GM18907 (cell line): ENCODE data around the gene PKP1.
"Not testable (repeated sequence)": the region's sequence is repeated elsewhere in the genome, so short reads cannot be mapped to it uniquely, and the experiment has no call there.

Experiments used
- ATAC-seq: cut with Tn5 transposase; IDR thresholded peaks from one replicate; pipeline ENCODE4 v1.9.1; 2021; ENCODE audit warnings: mild to moderate bottlenecking, moderate library complexity; ENCODE audit not compliant: unreplicated experiment

Gene PKP1, protein sequence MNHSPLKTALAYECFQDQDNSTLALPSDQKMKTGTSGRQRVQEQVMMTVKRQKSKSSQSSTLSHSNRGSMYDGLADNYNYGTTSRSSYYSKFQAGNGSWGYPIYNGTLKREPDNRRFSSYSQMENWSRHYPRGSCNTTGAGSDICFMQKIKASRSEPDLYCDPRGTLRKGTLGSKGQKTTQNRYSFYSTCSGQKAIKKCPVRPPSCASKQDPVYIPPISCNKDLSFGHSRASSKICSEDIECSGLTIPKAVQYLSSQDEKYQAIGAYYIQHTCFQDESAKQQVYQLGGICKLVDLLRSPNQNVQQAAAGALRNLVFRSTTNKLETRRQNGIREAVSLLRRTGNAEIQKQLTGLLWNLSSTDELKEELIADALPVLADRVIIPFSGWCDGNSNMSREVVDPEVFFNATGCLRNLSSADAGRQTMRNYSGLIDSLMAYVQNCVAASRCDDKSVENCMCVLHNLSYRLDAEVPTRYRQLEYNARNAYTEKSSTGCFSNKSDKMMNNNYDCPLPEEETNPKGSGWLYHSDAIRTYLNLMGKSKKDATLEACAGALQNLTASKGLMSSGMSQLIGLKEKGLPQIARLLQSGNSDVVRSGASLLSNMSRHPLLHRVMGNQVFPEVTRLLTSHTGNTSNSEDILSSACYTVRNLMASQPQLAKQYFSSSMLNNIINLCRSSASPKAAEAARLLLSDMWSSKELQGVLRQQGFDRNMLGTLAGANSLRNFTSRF

DNA sequence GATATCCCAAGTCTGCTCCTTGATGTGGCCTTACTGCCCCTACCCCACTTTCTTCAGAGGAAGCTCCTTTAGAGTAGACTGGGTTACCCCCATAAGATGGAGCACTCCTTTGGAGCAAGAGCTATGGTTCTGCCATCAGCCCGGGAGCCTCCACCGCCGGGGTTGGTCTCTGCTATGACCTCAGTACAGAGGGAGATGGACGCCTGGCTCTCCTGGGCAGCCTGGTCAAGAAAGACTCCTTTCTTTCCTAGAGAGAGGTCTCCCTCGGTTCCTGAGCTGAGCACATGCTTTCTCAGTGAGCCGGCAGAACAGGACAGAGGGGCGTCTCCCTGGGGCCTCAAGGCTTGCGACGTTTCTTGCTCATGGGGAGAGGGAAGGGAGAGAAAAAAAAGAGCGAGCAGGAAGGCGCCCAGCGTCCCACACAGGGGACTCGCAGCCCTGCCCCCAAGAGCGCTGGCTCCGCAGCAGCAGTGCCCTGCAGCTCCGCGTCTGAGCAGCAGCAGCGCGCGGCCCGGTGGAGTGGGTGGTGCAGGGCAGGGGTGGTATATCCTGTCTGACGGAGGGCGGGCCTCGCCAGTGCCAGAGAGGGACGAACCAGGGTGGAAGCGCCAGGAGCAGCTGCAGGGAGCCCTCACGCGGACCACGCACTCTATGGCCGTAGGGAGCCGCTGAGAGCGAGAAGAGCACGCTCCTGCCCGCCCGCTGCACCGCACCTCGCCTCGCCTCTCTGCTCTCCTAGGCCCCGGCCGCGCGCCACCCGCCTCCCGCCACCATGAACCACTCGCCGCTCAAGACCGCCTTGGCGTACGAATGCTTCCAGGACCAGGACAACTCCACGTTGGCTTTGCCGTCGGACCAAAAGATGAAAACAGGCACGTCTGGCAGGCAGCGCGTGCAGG is at the start of gene PKP1:
Gene PKP1 (plus strand): TSS at position 576 of the 899 bp plus-strand sequence. CDS start 197 bp downstream, at position 773.
- no peak for ATAC-seq

DNA sequence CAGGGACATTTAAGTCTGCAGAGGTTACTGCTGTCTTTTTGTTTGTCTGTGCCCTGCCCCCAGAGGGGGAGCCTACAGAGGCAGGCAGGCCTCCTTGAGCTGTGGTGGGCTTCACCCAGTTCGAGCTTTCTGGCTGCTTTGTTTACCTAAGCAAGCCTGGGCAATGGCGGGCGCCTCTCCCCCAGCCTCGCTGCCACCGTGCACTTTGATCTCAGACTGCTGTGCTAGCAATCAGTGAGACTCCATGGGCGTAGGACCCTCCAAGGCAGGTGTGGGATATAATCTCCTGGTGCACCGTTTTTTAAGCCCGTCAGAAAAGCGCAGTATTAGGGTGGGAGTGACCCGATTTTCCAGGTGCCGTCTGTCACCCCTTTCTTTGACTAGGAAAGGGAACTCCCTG is 43.7 kb upstream of the PKP1 start:
- ATAC-seq: not testable (repeated sequence)

DNA sequence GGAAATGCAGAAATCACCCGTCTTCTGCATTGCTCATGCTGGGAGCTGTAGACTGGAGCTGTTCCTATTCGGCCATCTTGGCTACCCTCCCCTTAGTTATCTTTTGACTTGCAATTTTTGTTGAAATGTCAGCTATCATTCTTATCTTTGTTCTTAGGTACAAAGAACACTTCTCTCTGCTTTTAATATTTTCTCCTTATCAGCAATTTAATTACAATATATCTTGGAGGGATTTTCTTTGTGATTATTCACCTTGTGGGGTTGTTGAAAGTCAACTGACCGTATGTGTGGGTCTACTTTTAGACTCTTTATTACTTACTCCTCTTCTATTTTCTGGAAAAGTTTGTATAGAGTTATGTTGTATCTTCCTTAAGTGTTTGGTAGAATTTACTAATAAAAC is 43.1 kb upstream of the PKP1 start:
- no peak for ATAC-seq

DNA sequence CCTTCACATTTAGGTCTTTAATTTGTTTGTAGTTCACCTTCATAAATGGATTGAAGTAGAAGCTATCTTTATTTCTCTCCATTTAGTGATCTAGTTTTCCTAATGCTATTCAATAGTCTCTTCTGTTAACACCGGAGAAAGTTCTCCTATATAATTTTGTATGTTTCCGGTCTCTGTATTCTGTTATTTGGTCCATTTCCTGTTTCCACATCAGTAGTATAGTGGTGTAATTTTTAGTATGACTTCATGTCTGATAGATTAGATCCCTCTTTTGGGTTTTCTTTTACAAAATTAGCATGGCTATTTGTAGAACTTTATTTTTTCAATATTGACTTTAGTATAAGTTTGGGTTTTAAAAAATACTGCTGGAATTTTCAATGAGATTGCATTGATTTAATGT is 41.6 kb upstream of the PKP1 start:
- ATAC-seq: no peak

DNA sequence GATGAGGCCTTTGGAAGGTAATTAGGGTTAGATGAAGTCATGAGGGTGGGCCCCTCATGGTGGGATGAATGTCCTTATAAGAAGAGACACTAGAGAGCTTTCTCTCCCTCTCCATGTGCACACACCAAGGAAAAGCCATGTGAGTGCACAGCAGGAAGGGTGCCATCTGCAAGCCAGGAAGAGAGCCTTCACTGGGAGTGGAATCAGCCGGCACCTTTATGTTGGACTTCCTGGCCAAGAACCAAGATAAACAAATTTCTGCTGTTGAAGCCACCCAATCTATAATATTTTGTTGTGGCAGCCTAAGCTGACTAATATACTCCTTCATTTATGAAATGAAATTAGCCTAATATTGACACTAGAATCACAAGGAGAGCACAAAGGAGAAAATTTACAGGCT is 38.2 kb upstream of the PKP1 start:
- no peak for ATAC-seq

DNA sequence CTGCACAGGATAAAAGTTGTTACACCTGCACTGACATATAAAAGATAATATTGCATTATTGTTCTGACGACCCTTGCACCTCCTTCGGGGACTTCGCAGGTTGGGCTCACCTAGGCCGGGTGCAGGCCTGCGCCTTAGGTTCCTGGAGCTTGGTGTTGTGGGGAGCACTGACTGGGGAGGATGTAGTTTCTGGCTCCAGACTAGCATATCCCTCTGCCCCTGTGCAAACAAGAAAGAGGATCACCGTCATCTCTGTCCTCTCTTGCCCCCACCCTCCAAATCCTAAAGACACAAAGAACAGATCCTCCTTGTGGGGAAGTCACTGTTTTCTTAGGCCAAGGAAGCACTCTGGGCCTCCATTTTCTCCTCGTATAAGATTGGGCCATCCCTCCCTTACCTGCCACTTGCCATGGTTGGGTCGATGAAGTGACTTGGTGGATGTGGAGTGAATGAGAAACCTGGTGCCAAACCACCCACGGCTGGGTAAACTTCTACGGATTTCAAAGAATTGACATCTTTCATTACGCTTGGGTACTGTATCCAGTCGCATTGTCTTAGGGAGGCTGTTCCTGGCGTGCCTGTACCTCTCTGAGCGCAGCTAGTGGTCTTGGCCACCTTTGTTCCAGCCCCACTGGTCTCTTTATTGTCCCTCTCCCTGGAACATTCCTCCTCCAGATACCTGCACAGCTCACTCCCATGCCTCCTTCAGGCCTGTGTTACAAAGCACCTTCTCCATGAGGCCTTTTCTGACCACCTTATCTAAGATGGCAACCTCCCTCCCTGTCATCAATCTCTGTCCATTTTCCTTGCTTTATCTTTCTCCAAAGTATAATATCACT is 34.4 kb upstream of the PKP1 start:
- no peak for ATAC-seq

DNA sequence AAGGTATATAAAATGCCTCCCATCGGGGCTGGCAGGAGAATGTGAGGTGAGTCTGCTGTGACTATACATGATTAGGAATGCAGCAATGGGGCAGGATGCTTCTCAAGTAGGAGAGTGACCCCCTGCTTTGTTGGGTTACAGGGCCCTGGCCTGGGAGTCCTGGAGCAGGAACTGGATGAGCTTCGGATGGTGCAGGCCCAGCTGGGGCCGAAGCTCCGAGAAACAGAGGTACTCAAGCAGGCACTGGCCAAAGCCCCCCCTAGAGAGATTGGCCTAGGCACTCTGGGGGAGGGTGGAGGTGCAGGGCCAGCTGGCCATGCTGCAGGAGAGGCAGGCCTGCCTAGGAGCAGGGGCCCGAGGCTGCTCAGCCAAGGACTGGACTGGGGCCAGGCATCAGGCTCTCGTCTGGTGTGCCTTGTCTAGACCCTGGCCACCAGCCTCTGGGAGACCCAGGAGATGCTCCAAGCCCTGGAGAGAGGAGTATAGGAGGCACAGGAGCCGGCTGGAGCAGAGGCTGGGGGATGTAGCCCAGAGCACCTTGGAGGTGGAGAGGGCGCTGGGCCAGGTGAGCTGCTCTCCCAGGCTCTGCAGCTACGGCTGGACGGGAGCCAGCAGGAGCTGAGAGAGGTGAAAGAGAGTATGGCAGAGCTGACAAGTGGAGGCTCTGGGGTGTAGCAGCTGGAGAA is 32.8 kb upstream of the PKP1 start:
- ATAC-seq: no peak

DNA sequence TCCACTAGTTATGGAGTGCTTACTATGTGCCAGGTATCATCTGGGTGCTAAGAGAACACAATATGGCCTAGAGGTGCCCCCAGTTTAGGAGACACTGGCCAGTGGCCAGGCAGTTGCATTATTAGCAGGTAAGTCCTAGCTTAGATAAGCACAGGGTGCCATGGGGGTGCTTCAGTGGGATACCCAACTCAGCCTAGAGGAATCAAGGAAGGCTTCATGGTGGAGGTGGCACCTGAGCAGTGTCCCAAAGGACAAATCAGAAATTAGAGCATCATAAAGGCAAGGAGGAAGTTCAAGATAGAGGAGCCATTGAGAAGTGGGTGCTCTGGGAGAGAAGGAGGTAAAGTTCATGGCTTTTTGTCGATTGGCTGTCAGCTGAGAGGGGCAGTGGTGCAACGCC is 31.9 kb upstream of the PKP1 start:
- no peak for ATAC-seq

DNA sequence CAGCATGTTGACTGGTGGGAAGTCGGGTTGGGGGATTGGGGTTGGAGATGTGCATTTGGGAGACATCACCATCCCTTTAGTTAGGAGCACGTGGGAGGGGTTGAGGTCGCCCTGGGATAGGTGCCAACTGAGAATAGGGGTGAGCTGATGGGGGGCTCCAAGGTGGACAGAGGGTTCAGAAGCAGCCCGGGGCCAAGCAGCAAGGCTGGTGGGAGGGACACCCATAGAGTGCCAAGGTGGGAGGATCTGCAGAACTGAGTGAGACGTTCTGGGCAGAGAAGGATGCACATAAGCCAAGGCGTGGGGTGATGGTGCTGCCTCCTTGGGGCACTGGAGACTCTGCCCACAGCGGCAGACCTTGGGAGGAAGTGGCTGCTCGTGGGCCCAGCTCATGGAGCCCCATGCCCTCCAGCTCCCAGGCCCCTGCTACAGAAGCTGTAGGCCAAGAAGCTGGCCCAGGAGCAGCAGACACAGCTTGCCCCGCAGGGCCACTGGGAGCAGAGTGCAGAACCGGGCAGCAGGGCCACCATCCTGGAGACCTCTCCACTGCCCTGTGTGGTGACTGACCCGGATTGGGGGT is 31.4 kb upstream of the PKP1 start:
- ATAC-seq: no peak

DNA sequence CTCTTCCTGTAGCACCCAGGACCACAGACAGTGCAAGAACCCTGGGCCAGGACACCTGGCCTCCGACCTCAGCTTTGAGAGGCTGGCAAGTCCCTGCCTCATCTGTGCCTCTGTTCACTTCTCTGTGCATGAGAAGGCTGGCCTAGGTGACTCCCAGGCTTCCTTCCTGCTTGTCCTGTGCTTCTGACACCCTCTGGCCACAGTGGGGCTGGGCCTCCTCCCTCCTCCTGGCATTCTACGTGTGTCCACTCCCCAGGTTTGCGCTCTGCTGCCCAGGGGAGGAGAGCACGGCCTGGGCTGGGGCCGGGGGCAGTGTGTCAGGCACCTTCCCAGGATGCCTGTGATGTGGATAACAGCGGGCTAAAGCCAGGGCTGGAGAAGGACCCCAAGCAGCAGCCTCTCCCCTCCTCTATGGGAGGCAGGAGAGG is 30.3 kb upstream of the PKP1 start:
- no peak for ATAC-seq

DNA sequence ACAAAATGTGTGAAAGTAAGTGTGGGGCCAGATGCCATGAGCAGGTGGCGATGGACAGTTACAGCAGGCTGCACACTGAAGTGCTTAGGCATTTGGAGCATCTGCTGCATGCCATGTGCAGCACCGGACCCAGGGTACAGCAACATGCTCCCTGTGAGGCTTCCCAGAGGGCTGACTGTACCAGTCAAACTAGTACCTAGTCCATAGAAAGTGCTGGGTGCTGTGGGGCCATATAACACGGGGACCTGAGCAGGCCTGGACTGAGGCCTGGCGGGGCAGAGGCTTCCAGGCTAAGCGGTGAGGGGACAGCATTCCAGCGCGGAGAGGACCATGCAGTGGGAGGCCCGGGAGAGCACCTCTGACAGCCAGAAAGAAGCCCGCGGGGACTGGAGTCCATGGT is 29.9 kb upstream of the PKP1 start:
- no peak for ATAC-seq

DNA sequence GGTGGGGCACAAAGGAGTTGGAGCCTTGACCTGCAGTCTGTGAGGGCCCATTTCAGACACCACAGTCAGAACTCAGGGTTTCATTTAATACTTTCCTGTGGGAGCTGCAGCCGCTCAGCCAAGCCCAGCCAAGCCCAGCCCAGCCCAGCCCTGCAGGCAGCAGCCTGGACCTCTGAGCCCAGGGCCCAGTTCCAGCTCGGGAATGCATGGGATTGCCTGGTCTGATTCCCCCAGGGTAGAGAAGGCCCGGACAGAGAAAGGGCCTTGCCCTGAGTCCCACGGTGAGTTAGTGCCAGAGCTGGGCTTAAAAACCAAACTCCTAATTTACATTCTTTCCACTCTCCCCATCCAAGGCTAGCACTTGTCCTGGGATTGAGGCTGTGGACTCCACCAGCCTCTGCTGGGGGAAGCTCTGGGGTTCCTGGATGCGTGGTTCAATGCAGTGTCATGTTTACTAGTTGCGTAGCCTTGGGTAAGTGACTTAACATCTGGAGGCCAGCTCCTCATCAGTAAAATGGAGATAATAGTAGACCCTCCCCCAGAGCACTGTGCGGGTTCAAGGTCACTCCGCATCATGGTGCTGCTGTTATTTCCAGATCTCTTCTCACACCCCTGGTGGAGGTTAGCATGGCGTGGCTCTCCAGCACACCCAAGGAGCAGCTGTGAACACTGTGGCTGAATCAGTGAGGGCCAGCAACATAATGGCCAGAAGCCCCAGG is 29.2 kb upstream of the PKP1 start:
- ATAC-seq: no peak

DNA sequence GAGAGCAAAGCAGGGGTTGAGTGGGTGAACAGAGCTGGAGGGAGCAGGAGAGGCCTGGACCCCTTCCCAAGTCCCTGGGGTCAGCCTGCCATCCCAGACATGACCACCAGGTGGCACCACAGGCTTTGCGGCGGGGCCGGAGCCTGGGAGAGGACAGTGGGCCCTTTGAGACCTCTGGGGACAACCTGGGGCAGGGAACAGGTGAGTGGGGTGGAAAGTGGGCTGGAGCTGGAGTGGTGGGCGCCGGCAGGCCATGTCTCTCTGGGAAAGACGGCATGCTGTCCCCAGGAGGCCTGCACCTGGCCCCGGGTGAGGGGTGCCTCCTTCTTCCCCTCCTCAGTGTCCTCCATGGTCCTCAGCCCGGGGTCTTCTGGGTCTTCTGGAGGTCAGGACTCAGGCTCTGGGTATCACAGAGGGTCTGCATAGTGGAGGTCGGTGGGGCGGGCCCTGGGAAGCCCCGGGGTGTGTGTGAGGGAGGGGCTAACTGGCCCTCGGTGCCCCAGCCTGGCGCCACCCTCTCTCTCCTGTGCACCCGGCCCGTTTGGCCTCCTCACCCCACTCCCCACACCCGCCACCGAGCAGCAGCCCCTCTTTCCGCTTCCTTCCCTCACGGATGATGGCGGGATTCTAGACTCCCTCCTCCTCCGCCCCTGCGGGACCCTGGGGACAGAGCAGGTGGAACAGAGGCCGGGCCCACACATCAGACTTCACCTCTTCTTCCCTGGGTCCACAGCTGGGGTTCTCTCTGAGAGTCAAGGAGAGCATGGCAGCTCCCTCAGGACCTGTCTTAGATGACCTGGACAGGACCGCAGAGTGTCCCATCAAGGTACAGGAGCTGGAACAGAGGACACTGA is 28.5 kb upstream of the PKP1 start:
- peak; percentile 49 for ATAC-seq

DNA sequence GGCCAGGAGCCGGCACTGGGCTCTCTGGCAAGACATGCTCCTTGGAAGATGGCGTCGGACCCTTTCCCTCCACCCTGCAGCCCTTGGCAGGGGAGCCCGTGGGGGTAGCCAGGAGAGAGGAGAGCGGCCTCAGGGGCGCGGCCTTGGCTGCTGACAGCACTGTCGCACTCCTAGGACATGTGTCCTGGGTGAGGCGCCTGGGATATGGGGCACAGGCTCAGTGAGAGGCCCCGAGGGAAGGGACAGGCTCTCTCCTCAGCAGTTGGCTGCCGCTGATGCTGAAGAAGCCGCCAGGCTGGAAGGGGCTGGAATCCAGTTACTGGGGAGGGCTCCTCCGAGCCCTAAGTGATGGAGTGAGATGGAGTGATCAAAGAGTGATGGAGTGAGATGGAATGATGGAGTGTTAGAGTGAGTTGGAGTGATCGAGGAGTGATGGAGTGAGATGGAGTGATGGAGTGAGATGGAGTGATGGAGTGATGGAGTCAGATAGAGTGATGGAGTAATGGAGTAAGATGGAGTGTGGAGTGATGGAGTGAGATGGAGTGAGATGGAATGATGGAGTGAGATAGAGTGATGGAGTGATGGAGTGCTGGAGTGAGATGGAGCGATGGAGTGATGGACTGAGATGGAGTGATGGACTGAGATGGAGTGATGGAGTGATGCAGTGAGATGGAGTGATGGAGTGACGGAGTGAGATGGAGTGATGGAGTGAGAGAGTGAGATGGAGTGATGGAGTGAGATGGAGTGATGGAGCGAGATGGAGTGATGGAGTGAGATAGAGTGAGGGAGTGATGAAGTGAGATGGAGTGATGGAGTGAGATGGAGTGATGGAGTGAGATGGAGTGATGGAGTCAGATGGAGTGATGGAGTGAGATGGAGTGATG is 27.6 kb upstream of the PKP1 start:
- ATAC-seq: no peak

DNA sequence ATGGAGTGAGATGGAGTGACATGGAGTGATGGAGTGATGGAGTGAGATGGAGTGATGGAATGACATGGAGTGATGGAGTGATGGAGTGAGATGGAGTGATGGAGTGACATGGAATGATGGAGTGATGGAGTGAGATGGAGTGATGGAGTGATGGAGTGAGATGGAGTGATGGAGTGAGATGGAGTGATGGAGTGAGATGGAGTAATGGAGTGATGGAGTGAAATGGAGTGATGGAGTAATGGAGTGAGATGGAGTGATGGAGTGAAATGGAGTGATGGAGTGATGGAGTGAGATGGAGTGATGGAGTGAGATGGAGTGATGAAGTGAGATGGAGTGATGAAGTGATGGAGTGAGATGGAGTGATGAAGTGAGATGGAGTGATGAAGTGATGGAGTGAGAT is 25.2 kb upstream of the PKP1 start:
- ATAC-seq: not testable (repeated sequence)

DNA sequence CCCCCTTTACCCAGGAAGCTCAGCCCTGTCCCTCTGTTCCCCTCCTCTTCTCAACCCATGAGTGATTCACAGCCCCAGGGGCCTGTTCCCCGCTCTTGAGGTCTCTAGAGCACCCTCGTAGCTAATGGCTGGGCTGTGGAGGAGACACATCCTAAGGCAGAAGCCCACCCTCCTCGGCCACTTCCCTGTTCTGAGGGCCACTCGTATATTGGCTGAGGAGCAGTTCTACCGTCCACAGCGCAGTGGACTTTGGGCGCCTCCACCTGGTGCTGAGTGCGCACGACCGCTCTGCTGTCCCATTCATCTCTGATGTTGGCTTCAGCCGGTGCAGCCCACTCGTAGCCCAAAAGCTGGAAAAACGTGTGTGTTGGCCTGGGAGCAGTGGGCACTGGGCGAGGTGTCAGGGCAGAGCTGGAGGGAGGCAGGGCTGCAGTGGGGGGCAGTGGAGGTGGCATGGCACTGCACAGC is 24.5 kb upstream of the PKP1 start:
- ATAC-seq: no peak
